MCF 10A (cell line): ENCODE results near the gene THRAP3. TPM values are rescaled to one million over a fixed set of nuclear protein-coding genes. Genes with fewer than 3 reads are reported as not detected.

Experiments used
- BruUV-seq: library from RNA; stranded (reverse); fragments of 400-500 nt; replicated peaks from 2 replicates; lab custom pipeline; 2021; lab: Mats Ljungman, UMichigan
- CTCF ChIA-PET: fragments of 300-600 bp; sonication (Branson Sonifier 250); formaldehyde crosslinking; extraction: SDS; loops from one replicate; lab custom pipeline; 2021; ENCODE audit warnings: antibody characterized with exemption, inconsistent platforms; lab: Yijun Ruan, JAX
- POLR2A ChIA-PET: fragments of 300-600, 350-650 bp; sonication (Branson Sonifier 250); formaldehyde crosslinking; extraction: SDS; loops from one replicate; lab custom pipeline; 2020; ENCODE audit warnings: antibody characterized with exemption, inconsistent platforms; lab: Yijun Ruan, JAX
- DNase-seq: peaks from one replicate; pipeline ENCODE4 v3.0.0-alpha.2; 2018; ENCODE audit not compliant: unreplicated experiment
- H3K27ac Mint-ChIP-seq: one replicate; pipeline ENCODE4 v1.8.0; 2022; ENCODE audit warnings: mild to moderate bottlenecking, low read depth, mixed read lengths; ENCODE audit not compliant: unreplicated experiment
- H3K27me3 Mint-ChIP-seq: one replicate; pipeline ENCODE4 v1.8.0; 2022; ENCODE audit warnings: mixed read lengths; ENCODE audit not compliant: insufficient read depth, unreplicated experiment
- H3K36me3 Mint-ChIP-seq: one replicate; pipeline ENCODE4 v1.8.0; 2022; ENCODE audit warnings: mild to moderate bottlenecking, moderate library complexity, mixed read lengths; ENCODE audit not compliant: insufficient read depth, unreplicated experiment
- H3K4me1 Mint-ChIP-seq: one replicate; pipeline ENCODE4 v1.8.0; 2022; ENCODE audit warnings: mixed read lengths; ENCODE audit not compliant: insufficient read depth, unreplicated experiment
- H3K4me3 Mint-ChIP-seq: one replicate; pipeline ENCODE4 v1.8.0; 2022; ENCODE audit warnings: mild to moderate bottlenecking, moderate library complexity, mixed read lengths; ENCODE audit not compliant: unreplicated experiment
- H3K9me3 Mint-ChIP-seq: one replicate; pipeline ENCODE4 v1.8.0; 2022; ENCODE audit warnings: mixed read lengths; ENCODE audit not compliant: unreplicated experiment
- intact Hi-C: fragments of 100-400 bp; cut with micrococcal nuclease; formaldehyde crosslinking; loops from 2 replicates; pipeline ENCODE4 v1.14.1; 2022
- total RNA-seq: library from RNA; stranded (reverse); gene quantifications from 2 replicates; pipeline ENCODE4 v1.2.3, GENCODE V29; 2022
- TF ChIP-seq, protein P1 (sequence below): fragments of 200-600 bp; IDR thresholded peaks from one replicate; pipeline ENCODE4 v1.8.0; 2022; ENCODE audit warnings: antibody characterized with exemption, mild to moderate bottlenecking; ENCODE audit not compliant: unreplicated experiment

THRAP3 gene
- total RNA-seq, 1 experiment from 2014 or later: 92.2 TPM

DNA sequence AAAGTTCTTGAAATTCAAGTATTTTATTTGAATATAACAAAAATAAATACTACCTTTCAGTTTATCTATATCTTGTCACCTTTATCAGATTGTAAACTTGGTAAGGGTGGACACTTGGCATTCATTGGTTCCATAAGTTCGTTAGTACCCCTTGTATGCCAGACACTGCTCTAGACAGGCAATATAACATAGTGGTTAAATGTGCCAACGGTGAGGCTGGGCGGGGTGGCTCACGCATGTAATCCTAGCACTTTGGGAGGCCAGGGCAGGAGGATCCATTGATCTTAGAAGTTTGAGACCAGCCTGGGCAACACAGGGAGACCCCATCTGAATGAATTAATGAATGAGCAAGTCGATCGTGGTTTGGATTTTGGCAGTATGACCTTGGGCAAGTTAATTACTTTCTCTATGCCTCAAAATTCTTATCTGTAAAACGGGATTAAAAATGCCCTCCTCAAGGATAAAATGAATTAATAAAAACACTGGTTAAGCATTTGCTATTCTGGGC, 55.6 kb downstream of the THRAP3 start:
- Mint-ChIP-seq H3K27me3 (no peaks in the 10 kb centered on the region), H3K9me3 (no peaks in the 10 kb centered on the region), H3K4me3 (no peak overlapping the region), H3K27ac (peak overlapping the region; percentile 24), H3K4me1 (peaks cover 16% of the 10 kb centered on the region), H3K36me3 (peaks cover 55% of the 10 kb centered on the region)
- no peak for DNase-seq
- no TSS peak for BruUV-seq
- ChIA-PET POLR2A (interaction anchor here (0.6 to 6.0 kb wide), 12 partner anchors 11 to 130 kb away, joined by 3 to 39 read pairs (median 4); partner anchors contain the start of genes SH3D21 and THRAP3), CTCF (interaction anchor here (0.7 to 4.5 kb wide), 5 partner anchors 18 to 130 kb away, joined by 3 to 19 read pairs (median 7); partner anchors contain the start of gene TRAPPC3)
- TF ChIP-seq, protein P1, sequence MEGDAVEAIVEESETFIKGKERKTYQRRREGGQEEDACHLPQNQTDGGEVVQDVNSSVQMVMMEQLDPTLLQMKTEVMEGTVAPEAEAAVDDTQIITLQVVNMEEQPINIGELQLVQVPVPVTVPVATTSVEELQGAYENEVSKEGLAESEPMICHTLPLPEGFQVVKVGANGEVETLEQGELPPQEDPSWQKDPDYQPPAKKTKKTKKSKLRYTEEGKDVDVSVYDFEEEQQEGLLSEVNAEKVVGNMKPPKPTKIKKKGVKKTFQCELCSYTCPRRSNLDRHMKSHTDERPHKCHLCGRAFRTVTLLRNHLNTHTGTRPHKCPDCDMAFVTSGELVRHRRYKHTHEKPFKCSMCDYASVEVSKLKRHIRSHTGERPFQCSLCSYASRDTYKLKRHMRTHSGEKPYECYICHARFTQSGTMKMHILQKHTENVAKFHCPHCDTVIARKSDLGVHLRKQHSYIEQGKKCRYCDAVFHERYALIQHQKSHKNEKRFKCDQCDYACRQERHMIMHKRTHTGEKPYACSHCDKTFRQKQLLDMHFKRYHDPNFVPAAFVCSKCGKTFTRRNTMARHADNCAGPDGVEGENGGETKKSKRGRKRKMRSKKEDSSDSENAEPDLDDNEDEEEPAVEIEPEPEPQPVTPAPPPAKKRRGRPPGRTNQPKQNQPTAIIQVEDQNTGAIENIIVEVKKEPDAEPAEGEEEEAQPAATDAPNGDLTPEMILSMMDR: no peak
- intact Hi-C loops: no loop called here

DNA sequence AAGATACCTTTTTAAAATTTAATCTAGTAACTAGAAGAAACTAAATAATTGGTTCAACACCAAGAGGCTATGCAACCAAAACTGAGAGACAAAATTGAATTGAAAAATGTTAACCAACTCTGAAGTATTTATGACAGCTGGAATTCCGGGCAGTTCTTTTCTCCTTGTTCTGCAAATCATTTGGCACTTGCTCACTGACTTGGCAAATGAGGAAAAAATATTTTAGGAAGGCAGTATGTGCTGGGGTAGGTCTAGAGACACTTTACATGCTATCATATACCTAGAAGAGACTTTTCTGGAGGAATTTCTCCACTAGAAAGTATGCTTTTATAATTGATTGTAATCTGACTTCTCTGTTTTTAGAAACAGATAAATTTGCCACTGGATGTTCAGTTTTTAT, 59.8 kb downstream of the THRAP3 start:
- intact Hi-C loops: loop anchor here (2.0 kb wide), 1 partner anchor 59 kb away; the partner anchor contains the start of gene THRAP3
- TF ChIP-seq, protein P1: no peak
- Mint-ChIP-seq H3K4me3 (no peak overlapping the region), H3K9me3 (no peaks in the 10 kb centered on the region), H3K36me3 (peaks cover 82% of the 10 kb centered on the region), H3K4me1 (peaks cover 15% of the 10 kb centered on the region), H3K27me3 (no peaks in the 10 kb centered on the region), H3K27ac (no peak overlapping the region)
- DNase-seq: no peak
- ChIA-PET POLR2A (interaction anchor here (0.6 to 6.0 kb wide), 4 partner anchors 10 to 134 kb away, joined by 3 to 39 read pairs (median 4); partner anchors contain the start of gene THRAP3), CTCF (interaction anchor here (0.6 to 4.5 kb wide), 4 partner anchors 16 to 135 kb away, joined by 3 to 19 read pairs (median 12); partner anchors contain the start of gene TRAPPC3)
- BruUV-seq: no TSS peak

DNA sequence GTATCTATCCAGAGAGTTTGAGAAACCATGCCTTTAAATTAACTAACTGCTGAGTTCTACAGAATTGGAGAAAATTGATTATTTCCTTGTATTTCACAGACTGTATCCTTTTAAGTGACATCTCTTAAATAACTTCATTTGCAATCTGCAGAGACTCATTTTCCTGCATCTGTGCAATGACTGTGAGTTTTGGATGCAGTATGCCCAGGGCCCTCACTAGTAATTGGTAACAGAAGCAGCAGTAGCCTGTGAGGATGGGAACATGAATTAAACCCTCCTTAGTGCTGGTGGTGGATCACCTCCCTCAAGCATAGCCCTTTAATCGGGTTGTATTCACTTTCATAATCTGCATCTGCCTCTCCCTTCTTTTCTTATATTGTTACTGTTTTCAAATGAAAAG, 60.3 kb downstream of the THRAP3 start:
- TF ChIP-seq, protein P1: no peak
- Mint-ChIP-seq H3K9me3 (no peaks in the 10 kb centered on the region), H3K4me1 (peaks cover 10% of the 10 kb centered on the region), H3K27me3 (no peaks in the 10 kb centered on the region), H3K27ac (no peak overlapping the region), H3K36me3 (peaks cover 87% of the 10 kb centered on the region), H3K4me3 (no peak overlapping the region)
- POLR2A ChIA-PET: interaction anchor here (1.1 to 1.3 kb wide), 2 partner anchors 15 to 84 kb away, joined by 4 read pairs; no protein-coding TSS in a partner anchor
- intact Hi-C loops: loop anchor here (2.0 kb wide), 1 partner anchor 60 kb away; the partner anchor contains the start of gene THRAP3
- no TSS peak for BruUV-seq
- CTCF ChIA-PET: interaction anchor here (1.1 to 4.5 kb wide), 9 partner anchors 10 to 135 kb away, joined by 3 to 37 read pairs (median 10); partner anchors contain the start of genes THRAP3 and TRAPPC3
- no peak for DNase-seq

DNA sequence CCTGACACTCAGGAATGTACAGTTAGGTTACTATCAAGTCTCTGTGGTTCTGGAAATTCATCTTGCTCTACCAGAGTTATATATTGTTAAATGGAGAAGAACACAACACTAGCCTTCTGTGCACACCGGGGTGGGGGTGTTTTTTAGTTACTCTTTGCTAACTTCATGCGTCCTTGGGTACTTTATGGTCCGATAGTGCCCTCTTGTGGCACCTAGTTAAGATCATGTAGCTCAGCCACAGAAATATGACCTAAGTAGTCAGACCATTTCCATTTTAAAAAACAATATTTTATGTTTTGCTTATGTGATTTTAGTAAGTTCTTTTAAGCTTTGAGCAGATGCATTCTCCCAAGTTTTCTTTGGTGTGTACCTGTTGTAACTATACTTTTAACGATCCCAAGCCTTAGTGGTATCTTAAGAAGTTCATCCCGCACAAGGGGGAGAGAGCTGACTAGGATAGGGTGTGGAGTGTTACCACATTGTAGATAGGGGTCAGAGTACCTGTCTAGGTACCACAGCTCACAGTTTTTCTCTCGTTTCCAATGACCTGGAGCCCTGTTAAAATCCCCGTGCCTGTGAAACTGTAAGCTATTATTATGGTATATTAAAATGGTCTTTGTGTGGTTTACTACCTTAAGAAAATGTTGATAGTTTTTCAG, 61.3 kb downstream of the THRAP3 start:
- ChIA-PET POLR2A (interaction anchor here (0.6 to 3.0 kb wide), 11 partner anchors 9 to 196 kb away, joined by 3 to 19 read pairs (median 4); partner anchors contain the start of genes THRAP3 and TRAPPC3), CTCF (interaction anchor here (0.6 to 3.8 kb wide), 44 partner anchors 9 to 1127 kb away, joined by 3 to 37 read pairs (median 4); partner anchors contain the start of genes MAP7D1, OSCP1, SH3D21 and THRAP3)
- peak; percentile 89 for DNase-seq
- no peaks in the 10 kb centered on the region for H3K9me3 Mint-ChIP-seq
- TF ChIP-seq, protein P1: peak; percentile 67
- H3K36me3 Mint-ChIP-seq: peaks cover 93% of the 10 kb centered on the region
- peaks cover 7% of the 10 kb centered on the region for H3K4me1 Mint-ChIP-seq
- no TSS peak for BruUV-seq
- intact Hi-C loops: loop anchor here (1.0 to 2.0 kb wide), 4 partner anchors 61 to 186 kb away; partner anchors contain the start of genes THRAP3 and TRAPPC3
- no peaks in the 10 kb centered on the region for H3K27me3 Mint-ChIP-seq
- no peak overlapping the region for H3K27ac Mint-ChIP-seq
- no peak overlapping the region for H3K4me3 Mint-ChIP-seq
